ELF-1 (cell line): ENCODE results near the gene NPLOC4.

Source experiments
- DNase-seq: peaks from one replicate; pipeline ENCODE4 v3.0.0-alpha.2; 2016; ENCODE audit warnings: low read depth, low spot score

Gene NPLOC4

DNA sequence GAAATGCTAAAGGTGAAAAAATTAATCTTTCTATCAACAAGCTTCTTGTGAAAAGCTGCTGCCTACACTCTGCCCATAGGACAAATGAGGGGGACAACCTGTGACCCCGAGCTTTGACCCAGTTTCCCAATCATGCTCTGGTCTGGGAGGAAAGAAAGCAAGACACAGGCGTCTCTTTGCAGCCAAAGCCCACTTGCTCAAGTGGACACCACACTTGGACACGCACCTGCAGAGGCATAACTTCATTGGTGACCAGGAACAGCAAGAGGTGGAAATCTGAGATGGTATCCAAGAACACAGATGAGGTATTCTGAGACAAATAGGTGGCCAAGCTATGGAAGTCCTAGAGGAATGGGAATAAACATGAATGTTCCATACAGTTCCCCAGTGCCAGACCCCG, 69.7 kb downstream of the NPLOC4 start:
- no peak for DNase-seq

DNA sequence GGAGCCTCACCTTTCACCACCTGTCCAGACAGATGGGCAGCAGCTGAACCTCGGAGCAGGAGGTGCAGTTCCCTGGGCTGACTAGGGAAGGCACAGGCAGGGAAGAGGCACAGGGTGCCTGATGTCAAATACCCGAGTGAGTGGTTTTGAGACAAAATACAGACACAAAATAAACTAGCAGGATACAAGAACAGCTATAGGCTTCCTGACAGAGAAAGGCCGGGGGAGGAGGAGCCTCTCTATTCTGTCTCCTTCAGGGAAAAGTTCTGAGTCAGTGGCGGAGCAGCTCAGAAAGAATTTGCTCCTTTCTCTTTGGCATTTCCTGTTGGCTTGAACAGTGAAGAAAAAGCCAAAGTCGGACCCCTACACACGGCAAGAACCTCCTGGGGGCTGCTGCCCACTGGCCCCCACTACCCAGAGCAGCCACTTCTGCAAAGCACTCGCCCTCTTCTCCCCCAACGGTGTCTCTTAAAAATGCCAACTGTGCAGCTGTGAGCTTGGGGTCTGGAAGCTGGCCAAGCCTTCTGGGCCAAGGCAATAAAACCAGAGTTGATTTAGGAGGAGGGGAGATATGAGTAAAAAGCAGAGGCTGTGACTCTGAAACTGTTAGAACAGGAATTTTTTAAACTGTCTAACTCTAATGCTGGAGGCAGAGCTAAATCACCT, 70.3 kb downstream of the NPLOC4 start:
- peak; percentile 37 for DNase-seq

DNA sequence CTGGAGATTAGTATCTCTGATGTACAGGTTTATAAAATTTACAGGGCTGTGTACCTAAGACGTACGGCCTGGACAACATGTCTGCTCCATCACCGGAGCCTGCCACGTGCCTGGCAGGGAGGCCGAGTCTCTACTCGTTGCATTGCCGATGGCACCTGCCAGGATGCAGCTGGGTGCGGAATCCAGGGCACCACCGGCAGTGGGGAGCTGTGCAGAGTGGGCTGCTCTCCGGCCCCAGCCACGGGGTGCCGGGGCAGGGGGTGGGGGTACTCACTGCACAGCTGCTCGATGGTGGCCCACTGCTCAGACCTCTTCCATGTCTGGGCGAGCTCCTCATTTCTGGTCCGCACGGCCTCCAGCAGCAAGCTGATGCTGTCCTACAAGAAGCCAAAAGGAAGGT, 71.7 kb downstream of the NPLOC4 start:
- no peak for DNase-seq

GRCh38 chr17:81564778-81565177, 72.1 kb downstream of the NPLOC4 start:
- no peak for DNase-seq

DNA sequence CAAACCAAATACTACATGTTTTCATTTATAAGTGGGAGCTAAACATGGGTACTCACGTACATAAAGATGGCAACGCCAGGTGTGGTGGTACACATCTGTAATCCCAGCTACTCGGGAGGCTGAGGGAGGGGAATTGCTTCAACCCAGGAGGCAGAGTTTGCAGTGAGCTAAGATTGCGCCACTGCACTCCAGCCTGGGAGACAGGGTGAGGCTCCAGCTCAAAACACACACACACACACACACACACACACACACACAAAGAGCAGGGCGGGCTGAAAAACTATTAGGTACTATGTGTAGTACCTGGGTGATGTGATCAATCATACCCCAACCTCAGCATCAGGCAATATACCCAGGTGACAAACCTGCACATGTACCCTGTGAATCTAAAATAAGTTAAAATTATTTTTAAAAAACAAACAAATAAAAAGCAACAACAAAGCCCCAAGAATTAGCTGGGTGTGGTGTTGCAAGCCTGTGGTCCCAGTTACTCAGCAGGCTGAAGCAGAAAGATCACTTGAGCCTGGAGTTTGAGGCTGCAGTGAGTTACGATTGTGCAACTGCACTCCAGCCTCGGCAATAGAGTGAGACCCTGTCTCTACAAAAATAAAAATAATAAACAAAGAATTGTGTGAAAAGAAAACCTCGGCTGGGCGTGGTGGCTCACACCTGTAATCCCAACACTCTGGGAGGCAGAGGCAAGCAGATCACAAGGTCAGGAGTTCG, 72.9 kb downstream of the NPLOC4 start:
- DNase-seq = no peak

GRCh38 chr17:81561494-81561885, 75.4 kb downstream of the NPLOC4 start:
- no peak for DNase-seq

- DNase-seq = peak; percentile 59
These were observed 77.7 kb downstream of the NPLOC4 start for GRCh38 chr17:81558941-81559806.

- no peak for DNase-seq
These were observed 78.8 kb downstream of the NPLOC4 start for GRCh38 chr17:81558115-81558468.

- no peak for DNase-seq
These were observed 79.4 kb downstream of the NPLOC4 start for GRCh38 chr17:81557276-81558114.

DNA sequence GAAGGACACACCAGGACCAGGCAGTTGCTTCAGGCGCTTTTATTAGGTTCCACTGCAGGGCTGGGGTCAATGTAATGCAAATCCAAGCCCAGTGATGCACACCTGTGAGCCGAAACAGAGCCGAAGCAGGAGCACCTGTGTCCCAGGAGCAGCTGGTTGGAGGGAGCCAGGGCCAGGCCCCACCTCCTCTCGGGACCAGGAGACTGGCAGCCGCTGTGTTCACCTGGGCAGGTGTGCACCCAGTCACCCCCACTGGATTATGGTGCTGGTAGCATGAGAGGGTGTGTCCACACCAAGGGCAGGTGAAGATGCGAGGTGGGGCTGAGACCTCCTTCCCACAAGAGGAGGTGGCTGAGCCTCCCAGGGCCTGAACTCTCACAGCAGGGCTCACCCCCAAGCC, 80.0 kb downstream of the NPLOC4 start:
- DNase-seq = no peak

DNA sequence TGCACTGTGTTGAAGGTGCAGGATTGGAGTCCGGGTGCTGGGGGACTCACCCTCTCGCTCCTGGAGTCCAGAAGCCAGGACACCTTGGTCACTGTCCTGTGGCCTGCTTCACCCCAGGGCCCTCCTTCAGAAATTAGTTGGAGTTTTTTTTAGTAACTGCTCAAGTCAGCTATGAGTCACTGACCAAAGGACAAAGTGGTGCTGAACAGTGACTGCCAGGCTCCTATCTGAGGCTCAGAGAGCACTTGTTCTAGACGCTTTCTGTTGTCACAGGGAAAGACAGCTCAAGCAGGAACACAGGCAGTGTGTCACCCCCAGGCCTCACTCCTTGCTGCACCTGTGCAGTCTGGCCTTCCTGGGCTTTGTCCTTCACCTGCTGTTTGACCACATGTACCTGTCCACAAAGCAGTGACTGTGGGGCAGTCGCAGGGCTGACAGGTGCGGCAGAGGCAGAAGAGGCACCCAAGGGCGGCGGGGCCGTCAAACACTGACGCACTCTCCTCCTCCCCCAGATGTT, 80.7 kb downstream of the NPLOC4 start:
- DNase-seq = no peak

DNA sequence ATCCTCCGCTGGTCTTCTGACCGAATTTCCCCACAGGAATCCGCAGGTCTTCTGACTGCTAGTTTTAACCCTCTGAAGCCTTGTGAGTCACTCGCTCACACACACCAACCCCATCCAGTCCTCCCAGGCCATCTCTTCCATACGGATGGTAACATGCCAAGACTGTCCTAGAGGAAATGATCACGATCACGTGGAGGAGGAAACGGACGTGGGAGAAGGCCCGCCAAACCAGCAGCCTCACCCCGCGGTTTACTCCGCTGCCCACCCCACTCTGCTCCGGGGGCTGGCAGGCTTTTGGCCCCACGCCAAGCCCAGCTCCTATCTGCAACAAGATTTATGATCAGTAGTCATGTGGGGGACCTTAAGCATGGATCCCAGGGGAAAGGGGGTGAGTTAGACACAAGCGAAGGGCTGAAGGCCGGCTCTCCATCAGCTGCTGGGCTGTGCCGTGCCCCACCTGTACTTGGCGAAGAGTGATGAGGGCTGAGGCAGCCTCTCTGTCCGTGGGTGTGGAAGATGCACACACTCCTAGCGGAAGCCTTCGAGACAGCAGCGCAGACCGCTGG, 83.2 kb downstream of the NPLOC4 start:
- DNase-seq = peak; percentile 33

DNA sequence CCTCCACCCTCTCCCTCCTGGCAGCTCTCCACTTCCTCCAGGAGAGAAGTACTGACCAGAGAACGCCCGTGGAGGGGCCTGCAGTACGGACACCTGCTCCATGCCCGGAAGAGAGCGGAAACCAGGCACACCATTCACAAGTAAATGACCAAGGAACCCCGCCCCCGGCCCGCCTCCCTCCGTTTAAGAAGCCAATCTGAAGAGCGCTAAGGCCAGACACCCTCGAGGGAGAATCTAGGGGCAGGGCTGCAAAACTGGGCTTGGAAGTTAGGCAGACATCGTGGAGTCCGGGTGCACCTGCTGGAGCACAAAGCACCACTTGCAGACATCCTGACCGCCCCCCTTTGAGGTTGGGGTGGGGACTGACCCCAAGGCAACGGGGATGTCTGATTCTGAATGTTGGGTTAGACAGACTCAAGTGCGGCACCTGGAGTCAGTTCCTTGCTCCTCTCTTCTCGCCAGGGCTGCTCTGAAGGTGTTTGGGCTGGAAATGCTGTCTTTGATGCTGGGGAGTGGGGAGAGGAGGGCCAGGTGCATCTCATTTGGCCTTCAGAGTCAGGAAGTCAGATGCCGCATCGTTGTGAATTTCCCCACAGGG, 83.8 kb downstream of the NPLOC4 start:
- peak; percentile 95 for DNase-seq

- peak; percentile 89 for DNase-seq
These were observed 84.5 kb downstream of the NPLOC4 start, which contains the start of gene FAAP100 for GRCh38 chr17:81552244-81553017. FAAP100 (minus strand) TSS chr17:81552353; CDS start chr17:81552330, 23 bp downstream.

- peak; percentile 26 for DNase-seq
These were observed 85.3 kb downstream of the NPLOC4 start for GRCh38 chr17:81551458-81552243.

- DNase-seq = no peak
These were observed 86.0 kb downstream of the NPLOC4 start for GRCh38 chr17:81550830-81551457.

GRCh38 chr17:81550285-81550684, 86.6 kb downstream of the NPLOC4 start:
- DNase-seq = no peak

DNA sequence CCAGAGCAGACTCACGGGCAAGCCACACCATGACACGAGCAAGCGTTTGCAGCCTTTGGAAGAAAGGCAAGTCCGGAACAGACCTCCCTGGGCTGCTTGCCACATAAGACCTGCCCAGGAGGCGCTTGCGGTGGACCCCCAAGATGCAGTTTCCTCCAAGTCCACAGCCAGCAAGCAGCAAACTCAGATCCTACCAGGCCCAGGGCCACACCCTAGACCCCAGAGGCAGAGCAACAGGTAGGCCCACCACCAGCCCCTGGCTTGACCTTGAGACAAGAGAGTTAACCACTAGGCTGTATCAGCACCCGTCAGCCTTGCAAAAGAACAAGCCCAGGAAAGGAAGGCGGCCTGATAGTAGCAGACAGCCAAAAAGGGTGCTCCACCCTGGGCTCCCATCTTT, 87.1 kb downstream of the NPLOC4 start:
- no peak for DNase-seq
